Astrocyte of the cerebellum (primary cell): Measurements from ENCODE around the gene PPP2R3B.

Source experiments
- DNase-seq: peaks from one replicate; pipeline ENCODE4 v3.0.0-alpha.2; 2011; ENCODE audit warnings: low read depth
- H3K4me3 ChIP-seq: 2 replicates; pipeline ENCODE4 v1.5.1; 2011; ENCODE audit warnings: mild to moderate bottlenecking, low read depth, low read length, moderate library complexity
- in situ Hi-C: cut with HindIII; loops from 2 replicates; pipeline ENCODE4 v1.10.0; 2017; ENCODE audit warnings: low sequenced_read_pairs
- TF ChIP-seq, protein P1 (sequence below): IDR thresholded peaks from 2 replicates; pipeline ENCODE4 v1.5.1; 2012; ENCODE audit warnings: low read length, low read depth, moderate library complexity, mild to moderate bottlenecking; ENCODE audit errors: missing control alignments

PPP2R3B gene

DNA sequence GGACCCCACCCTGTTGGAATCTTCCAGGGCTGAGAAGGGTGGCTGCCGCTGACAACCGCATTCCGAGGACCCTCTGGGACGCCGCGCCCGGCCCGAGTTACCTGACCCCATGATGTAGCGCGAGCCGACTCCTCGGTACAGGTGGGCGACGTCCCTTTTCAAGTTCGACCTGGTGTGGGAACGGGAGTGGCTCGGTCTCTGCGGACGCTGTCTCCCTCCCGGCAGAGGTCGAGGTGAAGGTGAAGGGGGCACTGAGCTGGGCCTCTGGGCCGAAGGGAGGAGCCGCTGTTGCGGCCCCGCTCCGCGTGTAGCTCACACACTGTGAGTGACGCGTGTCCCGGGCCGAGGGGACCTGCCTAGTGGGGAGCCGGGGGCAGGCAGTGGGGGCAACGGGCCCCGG is 72.7 kb downstream of the PPP2R3B start:
- TF ChIP-seq, protein P1, sequence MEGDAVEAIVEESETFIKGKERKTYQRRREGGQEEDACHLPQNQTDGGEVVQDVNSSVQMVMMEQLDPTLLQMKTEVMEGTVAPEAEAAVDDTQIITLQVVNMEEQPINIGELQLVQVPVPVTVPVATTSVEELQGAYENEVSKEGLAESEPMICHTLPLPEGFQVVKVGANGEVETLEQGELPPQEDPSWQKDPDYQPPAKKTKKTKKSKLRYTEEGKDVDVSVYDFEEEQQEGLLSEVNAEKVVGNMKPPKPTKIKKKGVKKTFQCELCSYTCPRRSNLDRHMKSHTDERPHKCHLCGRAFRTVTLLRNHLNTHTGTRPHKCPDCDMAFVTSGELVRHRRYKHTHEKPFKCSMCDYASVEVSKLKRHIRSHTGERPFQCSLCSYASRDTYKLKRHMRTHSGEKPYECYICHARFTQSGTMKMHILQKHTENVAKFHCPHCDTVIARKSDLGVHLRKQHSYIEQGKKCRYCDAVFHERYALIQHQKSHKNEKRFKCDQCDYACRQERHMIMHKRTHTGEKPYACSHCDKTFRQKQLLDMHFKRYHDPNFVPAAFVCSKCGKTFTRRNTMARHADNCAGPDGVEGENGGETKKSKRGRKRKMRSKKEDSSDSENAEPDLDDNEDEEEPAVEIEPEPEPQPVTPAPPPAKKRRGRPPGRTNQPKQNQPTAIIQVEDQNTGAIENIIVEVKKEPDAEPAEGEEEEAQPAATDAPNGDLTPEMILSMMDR, result no peak
- no peak overlapping the region for H3K4me3 ChIP-seq
- DNase-seq, result no peak
- in situ Hi-C loops, result no loop called here

DNA sequence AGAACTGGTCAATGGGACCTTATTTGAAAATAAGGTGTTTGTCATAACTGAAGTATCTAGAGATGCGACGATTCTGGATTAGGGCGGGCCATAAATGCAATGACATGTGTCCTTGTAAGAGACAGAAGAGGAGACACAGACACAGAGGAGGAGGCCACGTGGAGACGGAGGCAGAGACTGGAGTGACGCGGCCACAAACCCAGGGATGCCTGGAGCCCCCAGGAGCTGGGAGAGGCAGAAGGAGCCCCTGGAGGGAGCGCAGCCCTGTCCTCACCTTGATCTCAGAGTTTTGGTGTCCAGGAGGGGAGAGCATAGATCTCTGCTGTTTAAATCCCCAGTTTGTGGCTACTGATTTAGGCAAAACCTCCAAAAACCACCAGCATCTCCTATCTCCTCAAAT is 73.2 kb downstream of the PPP2R3B start:
- in situ Hi-C loops, result no loop called here
- no peak overlapping the region for H3K4me3 ChIP-seq
- no peak for DNase-seq
- TF ChIP-seq, protein P1, result no peak

- TF ChIP-seq, protein P1, result no peak
- in situ Hi-C loops, result no loop called here
- no peak for DNase-seq
- no peak overlapping the region for H3K4me3 ChIP-seq
Observed at GRCh38 chrX:312621-313331, 73.9 kb downstream of the PPP2R3B start.

GRCh38 chrX:311156-312129 is 75.3 kb downstream of the PPP2R3B start:
- DNase-seq, result no peak
- in situ Hi-C loops, result no loop called here
- TF ChIP-seq, protein P1, result no peak
- H3K4me3 ChIP-seq, result no peak overlapping the region

GRCh38 chrX:310621-311155 is 76.0 kb downstream of the PPP2R3B start:
- no peak for DNase-seq
- H3K4me3 ChIP-seq, result no peak overlapping the region
- in situ Hi-C loops, result no loop called here
- TF ChIP-seq, protein P1, result no peak

GRCh38 chrX:308821-309520 is 77.7 kb downstream of the PPP2R3B start:
- in situ Hi-C loops, result no loop called here
- TF ChIP-seq, protein P1, result no peak
- no peak for DNase-seq
- no peak overlapping the region for H3K4me3 ChIP-seq
